IPS-15b (cell line): ENCODE data around the gene KSR2.
"Not testable (repeated sequence)": the region's sequence is repeated elsewhere in the genome, so short reads cannot be mapped to it uniquely, and the experiment has no call there.

Experiments
- H3K27me3 ChIP-seq: one replicate; pipeline ENCODE4 v1.6.1; 2013; ENCODE audit warnings: low read length; ENCODE audit not compliant: control insufficient read depth, insufficient read depth
- H3K36me3 ChIP-seq: one replicate; pipeline ENCODE4 v1.6.1; 2013; ENCODE audit warnings: low read length; ENCODE audit not compliant: control insufficient read depth, insufficient read depth
- H3K4me1 ChIP-seq: one replicate; pipeline ENCODE4 v1.6.1; 2013; ENCODE audit warnings: mild to moderate bottlenecking, low read length; ENCODE audit not compliant: control insufficient read depth, insufficient read depth
- H3K4me3 ChIP-seq: one replicate; pipeline ENCODE4 v1.5.1; 2013; ENCODE audit warnings: low read depth, low read length
- H3K9ac ChIP-seq: one replicate; pipeline ENCODE4 v1.6.1; 2013; ENCODE audit warnings: low read depth, mild to moderate bottlenecking, low read length
- H3K9me3 ChIP-seq: one replicate; pipeline ENCODE4 v1.6.1; 2013; ENCODE audit warnings: mild to moderate bottlenecking, low read length; ENCODE audit not compliant: control insufficient read depth, insufficient read depth

The KSR2 gene

GRCh38 chr12:117867348-117867747 lies 101.4 kb downstream of the KSR2 start:
- no peak overlapping the region for H3K9ac ChIP-seq
- no peak overlapping the region for H3K4me3 ChIP-seq
- H3K4me1 ChIP-seq: no peaks in the 10 kb centered on the region
- H3K36me3 ChIP-seq: no peaks in the 10 kb centered on the region
- H3K27me3 ChIP-seq: no peaks in the 10 kb centered on the region
- H3K9me3 ChIP-seq: no peaks in the 10 kb centered on the region

GRCh38 chr12:117865505-117865904 lies 103.3 kb downstream of the KSR2 start:
- Histone ChIP-seq H3K9ac (no peak overlapping the region), H3K4me3 (no peak overlapping the region), H3K9me3 (no peaks in the 10 kb centered on the region), H3K36me3 (no peaks in the 10 kb centered on the region), H3K4me1 (no peaks in the 10 kb centered on the region), H3K27me3 (no peaks in the 10 kb centered on the region)

- Histone ChIP-seq H3K9me3 (no peaks in the 10 kb centered on the region), H3K36me3 (no peaks in the 10 kb centered on the region), H3K27me3 (no peaks in the 10 kb centered on the region), H3K4me1 (no peaks in the 10 kb centered on the region), H3K4me3 (no peak overlapping the region), H3K9ac (no peak overlapping the region)
Observed at GRCh38 chr12:117863002-117863709, 105.6 kb downstream of the KSR2 start.

GRCh38 chr12:117861691-117862090 lies 107.1 kb downstream of the KSR2 start:
- Histone ChIP-seq H3K27me3 (no peaks in the 10 kb centered on the region), H3K36me3 (no peaks in the 10 kb centered on the region), H3K9me3 (no peaks in the 10 kb centered on the region), H3K4me1 (no peaks in the 10 kb centered on the region), H3K4me3 (no peak overlapping the region), H3K9ac (no peak overlapping the region)

DNA sequence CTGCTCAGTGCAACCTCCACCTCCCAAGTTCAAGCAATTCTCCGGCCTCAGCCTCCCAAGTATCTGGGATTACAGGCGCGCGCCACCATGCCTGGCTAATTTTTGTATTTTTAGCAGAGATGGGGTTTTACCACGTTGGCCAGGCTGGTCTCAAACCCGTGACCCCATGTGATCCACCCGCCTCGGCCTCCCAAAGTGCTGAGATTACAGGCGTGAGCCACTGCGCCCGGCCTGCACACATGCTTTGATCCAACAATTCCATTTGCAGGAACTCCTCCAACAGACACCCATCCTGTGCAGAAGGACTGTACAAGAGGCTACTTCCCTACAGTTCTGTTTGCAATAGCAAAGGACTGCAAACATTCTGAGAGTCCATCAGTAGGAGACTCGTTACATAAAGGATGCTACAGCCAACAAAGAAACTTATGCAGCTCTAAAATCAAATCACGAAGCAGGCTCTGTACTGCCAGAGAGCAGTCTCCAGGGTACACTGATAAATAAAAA lies 108.0 kb downstream of the KSR2 start:
- not testable (repeated sequence) for H3K27me3 ChIP-seq, H3K4me1 ChIP-seq, H3K4me3 ChIP-seq, H3K36me3 ChIP-seq, H3K9ac ChIP-seq, H3K9me3 ChIP-seq

DNA sequence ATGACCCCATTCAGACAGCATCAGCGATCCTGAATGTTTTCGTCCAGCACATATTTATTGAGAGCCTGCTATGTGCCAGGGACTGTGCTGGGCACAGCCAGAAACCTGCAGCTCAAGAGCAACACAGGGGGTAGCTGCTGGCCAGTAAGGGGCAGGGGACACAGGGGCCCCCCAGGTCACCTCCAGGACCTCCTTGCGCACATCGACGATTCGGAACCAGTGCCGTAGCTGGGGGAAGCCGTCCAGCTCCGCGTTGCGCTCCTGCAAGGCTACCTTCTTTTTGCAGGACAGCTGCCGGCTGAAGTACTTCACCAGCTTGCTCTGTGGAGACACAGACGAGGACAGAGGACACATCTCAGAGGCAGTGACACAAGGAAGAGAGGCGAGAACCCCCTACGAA lies 108.7 kb downstream of the KSR2 start:
- Histone ChIP-seq H3K4me3 (no peak overlapping the region), H3K27me3 (no peaks in the 10 kb centered on the region), H3K4me1 (no peaks in the 10 kb centered on the region), H3K9me3 (no peaks in the 10 kb centered on the region), H3K9ac (no peak overlapping the region), H3K36me3 (no peaks in the 10 kb centered on the region)

- H3K4me1 ChIP-seq: no peaks in the 10 kb centered on the region
- H3K9ac ChIP-seq: no peak overlapping the region
Observed at GRCh38 chr12:117857632-117858612, 110.9 kb downstream of the KSR2 start.

DNA sequence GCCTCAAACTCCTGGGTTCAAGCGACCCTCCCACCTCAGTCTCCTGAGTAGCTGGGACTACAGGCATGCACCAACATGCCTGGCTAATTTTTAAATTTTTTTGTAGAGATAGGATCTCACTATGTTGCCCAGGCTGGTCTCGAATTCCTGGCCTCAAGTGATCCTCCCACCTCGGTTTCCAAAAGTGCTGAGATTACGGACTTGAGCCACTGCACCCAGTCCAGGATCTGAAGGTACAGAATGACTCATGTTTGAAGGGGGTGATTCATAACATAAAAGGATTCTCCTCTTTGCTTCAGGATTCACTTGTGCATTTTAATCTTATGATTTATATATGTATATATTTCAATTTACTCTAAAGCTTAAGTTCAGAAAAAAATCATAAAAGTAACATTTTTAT lies 111.7 kb downstream of the KSR2 start:
- not testable (repeated sequence) for H3K36me3 ChIP-seq, H3K9ac ChIP-seq, H3K9me3 ChIP-seq, H3K4me1 ChIP-seq, H3K4me3 ChIP-seq, H3K27me3 ChIP-seq

More at GRCh38 chr12:117857632-117858612, 110.9 kb downstream of the KSR2 start:
- H3K4me3 ChIP-seq: no peak overlapping the region
- H3K27me3 ChIP-seq: no peaks in the 10 kb centered on the region
- no peaks in the 10 kb centered on the region for H3K9me3 ChIP-seq
- no peaks in the 10 kb centered on the region for H3K36me3 ChIP-seq

- no peaks in the 10 kb centered on the region for H3K4me1 ChIP-seq
- H3K36me3 ChIP-seq: no peaks in the 10 kb centered on the region
Observed at GRCh38 chr12:117855165-117855564, 113.6 kb downstream of the KSR2 start.

DNA sequence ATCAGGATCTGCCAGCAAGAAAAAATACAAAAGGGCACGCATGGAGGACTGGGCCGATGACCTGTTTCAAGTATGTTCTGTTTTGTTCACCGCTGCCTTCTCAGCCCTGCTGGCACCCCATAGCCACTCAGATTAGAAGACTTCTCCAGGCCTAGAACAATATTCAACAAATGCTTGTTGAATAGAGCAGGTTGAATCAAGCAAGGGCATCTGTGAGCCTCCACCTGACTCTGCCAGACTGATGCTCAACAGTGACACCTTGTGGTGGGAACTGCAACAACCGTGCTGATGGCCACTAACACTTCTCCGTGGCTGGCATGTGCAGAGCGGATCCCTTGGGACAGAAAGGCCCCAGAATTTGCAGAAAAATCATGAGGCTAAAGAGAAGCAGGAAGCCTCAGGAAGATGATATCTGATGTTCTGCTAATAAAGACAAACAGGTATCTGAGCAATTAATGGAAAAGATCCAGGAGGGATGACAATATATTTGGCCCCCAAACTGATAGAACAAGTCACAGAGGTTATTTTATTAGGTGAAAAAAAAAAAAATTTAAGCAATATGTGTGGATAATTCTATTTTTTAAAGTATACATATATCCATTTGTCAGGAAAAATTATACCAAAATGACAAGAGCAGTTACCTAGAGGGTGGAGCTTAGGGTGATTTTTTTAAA lies 114.3 kb downstream of the KSR2 start:
- H3K36me3 ChIP-seq: no peaks in the 10 kb centered on the region
- no peaks in the 10 kb centered on the region for H3K9me3 ChIP-seq
- H3K27me3 ChIP-seq: no peaks in the 10 kb centered on the region
- H3K4me1 ChIP-seq: no peaks in the 10 kb centered on the region
- no peak overlapping the region for H3K4me3 ChIP-seq
- H3K9ac ChIP-seq: no peak overlapping the region

More at GRCh38 chr12:117855165-117855564, 113.6 kb downstream of the KSR2 start:
- no peak overlapping the region for H3K9ac ChIP-seq
- no peak overlapping the region for H3K4me3 ChIP-seq
- no peaks in the 10 kb centered on the region for H3K9me3 ChIP-seq
- H3K27me3 ChIP-seq: no peaks in the 10 kb centered on the region

DNA sequence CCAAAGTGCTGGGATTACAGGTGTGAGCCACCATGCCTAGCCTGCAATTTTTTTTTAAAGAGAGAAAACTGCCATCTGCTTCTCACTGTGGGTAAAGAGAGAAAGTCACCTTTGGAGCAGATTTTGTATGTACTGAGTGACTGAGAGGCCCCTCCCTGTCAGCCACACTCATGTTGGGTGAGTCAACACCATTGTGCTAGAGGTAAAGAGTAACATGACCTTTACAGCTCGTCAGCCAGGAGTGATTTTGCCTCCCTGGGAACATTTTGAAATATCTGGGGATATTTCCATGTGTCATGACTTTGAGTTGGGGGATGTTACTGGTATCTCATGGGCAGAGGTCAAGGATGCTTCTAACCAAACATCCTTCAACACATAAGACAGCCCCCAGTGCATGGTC lies 115.2 kb downstream of the KSR2 start:
- Histone ChIP-seq H3K36me3 (no peaks in the 10 kb centered on the region), H3K4me3 (no peak overlapping the region), H3K27me3 (no peaks in the 10 kb centered on the region), H3K9ac (no peak overlapping the region), H3K9me3 (no peaks in the 10 kb centered on the region), H3K4me1 (no peaks in the 10 kb centered on the region)
